Retinal pigment epithelial cell (primary cell): ENCODE measurements around the gene MCAM.

Source experiments
- DNase-seq: peaks from one replicate; pipeline ENCODE4 v3.0.0-alpha.2; 2010; ENCODE audit warnings: low read depth
- H3K4me3 ChIP-seq: 2 replicates; pipeline ENCODE4 v1.5.1; 2011; ENCODE audit warnings: mild to moderate bottlenecking, low read length, control low read depth, moderate library complexity
- CTCF ChIP-seq: conservative IDR thresholded peaks from 2 replicates; pipeline ENCODE4 v1.5.1; 2011; ENCODE audit warnings: low read depth, low read length, control low read depth, inconsistent platforms

Gene MCAM

GRCh38 chr11:119303227-119303718 is 13.7 kb downstream of the MCAM start:
- H3K4me3 ChIP-seq, result no peak overlapping the region
- no peak for TF ChIP-seq CTCF

GRCh38 chr11:119300198-119300964 is 16.5 kb downstream of the MCAM start:
- no peak overlapping the region for H3K4me3 ChIP-seq
- no peak for TF ChIP-seq CTCF
- no peak for DNase-seq

More at GRCh38 chr11:119303227-119303718, 13.7 kb downstream of the MCAM start:
- no peak for DNase-seq

DNA sequence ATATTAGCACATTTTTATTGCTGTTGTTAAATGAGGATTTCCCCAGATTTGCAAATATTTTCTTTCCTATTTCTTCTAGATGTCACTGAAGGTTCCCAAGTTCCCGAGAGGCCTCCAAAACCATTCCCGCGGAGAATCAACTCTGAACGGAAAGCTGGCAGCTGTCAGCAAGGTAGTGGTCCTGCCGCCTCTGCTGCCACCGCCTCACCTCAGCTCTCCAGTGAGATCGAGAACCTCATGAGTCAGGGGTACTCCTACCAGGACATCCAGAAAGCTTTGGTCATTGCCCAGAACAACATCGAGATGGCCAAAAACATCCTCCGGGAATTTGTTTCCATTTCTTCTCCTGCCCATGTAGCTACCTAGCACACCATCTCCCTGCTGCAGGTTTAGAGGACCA is 17.5 kb downstream of the MCAM start:
- no peak overlapping the region for H3K4me3 ChIP-seq
- no peak for TF ChIP-seq CTCF
- DNase-seq, result no peak

- DNase-seq, result no peak
- no peak overlapping the region for H3K4me3 ChIP-seq
- TF ChIP-seq CTCF, result no peak
These were observed 18.2 kb downstream of the MCAM start for GRCh38 chr11:119298726-119299125.

GRCh38 chr11:119297938-119298337 is 19.0 kb downstream of the MCAM start:
- TF ChIP-seq CTCF, result no peak
- DNase-seq, result no peak
- no peak overlapping the region for H3K4me3 ChIP-seq

- peak; percentile 2 for TF ChIP-seq CTCF
- DNase-seq, result no peak
These were observed 21.8 kb downstream of the MCAM start for GRCh38 chr11:119295178-119295577.

GRCh38 chr11:119293461-119293860 is 23.5 kb downstream of the MCAM start:
- H3K4me3 ChIP-seq, result no peak overlapping the region
- TF ChIP-seq CTCF, result no peak

More at GRCh38 chr11:119295178-119295577, 21.8 kb downstream of the MCAM start:
- H3K4me3 ChIP-seq, result no peak overlapping the region

More at GRCh38 chr11:119293461-119293860, 23.5 kb downstream of the MCAM start:
- DNase-seq, result no peak
